Spleen (tissue), 11 donors: Measurements from ENCODE around the gene KCND2. TPM values are rescaled to one million over a fixed set of nuclear protein-coding genes. Genes with fewer than 3 reads are reported as not detected.

Experiments used
- DNase-seq: peaks from one replicate; pipeline ENCODE4 v3.0.0-alpha.2; 2020
- H3K27ac ChIP-seq, 8 donors: fragments of 200-600 bp; sonication (generic) in 7 of 8; 1 replicate in 4 of 8; 2 replicates in 4 of 8; pipeline versions ENCODE4 v1.5.0 to v1.8.0; 2016 to 2021; ENCODE audit warnings: inconsistent platforms in 4 of 8, mild to moderate bottlenecking in 4 of 8, moderate library complexity in 1 of 8
- H3K27me3 ChIP-seq, 7 donors: fragments of 200-600 bp; sonication (generic) in 6 of 7; replicated peaks in 1 of 7; 1 replicate in 4 of 7; 2 replicates in 3 of 7; pipeline versions ENCODE4 v1.5.0 to v1.8.0; 2016 to 2021; ENCODE audit warnings: inconsistent platforms in 3 of 7, mild to moderate bottlenecking in 1 of 7
- H3K36me3 ChIP-seq, 6 donors: fragments of 200-600 bp; sonication (generic) in 5 of 6; 1 replicate in 4 of 6; 2 replicates in 2 of 6; pipeline versions ENCODE4 v1.5.0 to v1.8.0; 2016 to 2021; ENCODE audit warnings: inconsistent platforms in 2 of 6
- H3K4me1 ChIP-seq, 6 donors: fragments of 200-600 bp; sonication (generic) in 5 of 6; 1 replicate in 3 of 6; 2 replicates in 3 of 6; pipeline versions ENCODE4 v1.5.0 to v1.8.0; 2016 to 2021; ENCODE audit warnings: inconsistent platforms in 3 of 6
- H3K4me3 ChIP-seq, 8 donors: fragments of 200-600 bp; sonication (generic) in 7 of 8; 1 replicate in 4 of 8; 2 replicates in 4 of 8; pipeline versions ENCODE4 v1.5.0 to v1.8.0; 2016 to 2021; ENCODE audit warnings: inconsistent platforms in 4 of 8, mild to moderate bottlenecking in 4 of 8, moderate library complexity in 2 of 8
- H3K9me3 ChIP-seq, 8 donors: fragments of 200-600 bp; sonication (generic) in 7 of 8; 1 replicate in 4 of 8; 2 replicates in 4 of 8; pipeline versions ENCODE4 v1.5.0 to v1.8.0; 2016 to 2021; ENCODE audit warnings: inconsistent platforms in 4 of 8
- POLR2A ChIP-seq, 3 donors: fragments of 450-650 bp; IDR thresholded peaks; one replicate each; pipeline ENCODE4 v1.5.1; 2017; ENCODE audit warnings: antibody characterized with exemption in 3 of 3, mild to moderate bottlenecking in 1 of 3
- POLR2AphosphoS5 ChIP-seq, 3 donors: sonication (generic); formaldehyde crosslinking; IDR thresholded peaks; one replicate each; pipeline ENCODE4 v1.5.1; 2017; ENCODE audit warnings: antibody characterized with exemption in 3 of 3
- WGBS, 5 donors: extraction: QIAGEN DNeasy Blood & Tissue Kit in 3 of 5; methylation state at CpG; one replicate each; pipeline versions ENCODE4 v1.1.5 to v1.1.7; 2013 to 2018; 5-methylcytosine and 5-hydroxymethylcytosine counted together
- intact Hi-C: fragments of 100-400 bp; cut with DNase I; formaldehyde crosslinking; loops from one replicate; pipeline ENCODE4 v1.15.0; 2023; ENCODE audit warnings: low total_unique reads
- polyA plus RNA-seq, 3 donors: library from polyadenylated mRNA; stranded (reverse); fragments of 200-250 nt; gene quantifications; one replicate each; pipeline ENCODE4 v1.2.1, GENCODE V29; 2013
- total RNA-seq, 7 donors: library from RNA; depleted of rRNA in 3 of 7; stranded (reverse); fragments of >200 nt in 3 of 7; fragmentation: NEBNext Ultra II Directional in 4 of 7; extraction: Animal tissue kit (Norgen Biotek cat#: 25700) in 4 of 7; gene quantifications; one replicate each; pipeline versions ENCODE4 v1.1.0 to v1.2.1, GENCODE V29; 2016 to 2021
- TF ChIP-seq, protein P1 (sequence below), 11 experiments: fragments of 200-600 bp in 7 of 11; fragments of 450-650 bp in 4 of 11; sonication (generic) in 4 of 11; IDR thresholded peaks in 8 of 11; conservative IDR thresholded peaks in 3 of 11; 1 replicate in 7 of 11; 2 replicates in 4 of 11; pipeline versions ENCODE4 v1.4.0 to v1.8.0; 2016 to 2021; ENCODE audit warnings: antibody characterized with exemption in 11 of 11, inconsistent platforms in 4 of 11, mild to moderate bottlenecking in 1 of 11
- donor health status: healthy with polysubstance abuse.
- donor health status: DM: no; HTN: no; CAD: no; lungs with moderate emphysema.
- donor health status: DM: no; HTN: no; CAD: no.
- donor health status: Bipolar disorder and iron deficiency.
- donor health status: healthy.
- donor health status: DM: no; HTN: no; CAD: no.
- donor health status: DM: yes; HTN: yes; CAD: no.

The KCND2 gene
- total and polyA plus RNA-seq, 10 donors, result 0.02 to 0.80 (median 0.26) TPM; not detected in 1

DNA sequence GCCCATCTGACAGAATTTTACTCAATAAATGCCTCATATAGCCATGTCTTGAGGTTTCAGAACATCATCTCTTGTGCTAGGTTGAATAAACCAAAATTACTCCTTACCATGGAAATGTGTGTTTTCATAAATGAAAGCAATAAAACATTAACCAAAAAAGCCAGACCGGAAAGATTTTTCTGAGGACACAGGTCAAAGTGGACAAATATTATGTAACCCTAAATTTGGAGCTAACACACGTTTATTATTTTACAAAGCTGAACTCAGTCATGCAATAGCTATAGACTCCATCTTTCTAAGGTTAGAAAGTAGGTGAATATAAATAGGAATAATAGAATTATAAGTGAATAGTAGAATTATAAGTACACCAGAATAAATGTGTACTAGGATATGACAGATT is 315.9 kb downstream of the KCND2 start:
- H3K36me3 ChIP-seq, result no peaks in the 10 kb centered on the region
- no peaks in the 10 kb centered on the region for H3K27me3 ChIP-seq
- H3K4me1 ChIP-seq, result no peaks in the 10 kb centered on the region
- DNase-seq, result no peak
- H3K27ac ChIP-seq, result no peak overlapping the region
- no peaks in the 10 kb centered on the region for H3K9me3 ChIP-seq
- TF ChIP-seq, protein P1, sequence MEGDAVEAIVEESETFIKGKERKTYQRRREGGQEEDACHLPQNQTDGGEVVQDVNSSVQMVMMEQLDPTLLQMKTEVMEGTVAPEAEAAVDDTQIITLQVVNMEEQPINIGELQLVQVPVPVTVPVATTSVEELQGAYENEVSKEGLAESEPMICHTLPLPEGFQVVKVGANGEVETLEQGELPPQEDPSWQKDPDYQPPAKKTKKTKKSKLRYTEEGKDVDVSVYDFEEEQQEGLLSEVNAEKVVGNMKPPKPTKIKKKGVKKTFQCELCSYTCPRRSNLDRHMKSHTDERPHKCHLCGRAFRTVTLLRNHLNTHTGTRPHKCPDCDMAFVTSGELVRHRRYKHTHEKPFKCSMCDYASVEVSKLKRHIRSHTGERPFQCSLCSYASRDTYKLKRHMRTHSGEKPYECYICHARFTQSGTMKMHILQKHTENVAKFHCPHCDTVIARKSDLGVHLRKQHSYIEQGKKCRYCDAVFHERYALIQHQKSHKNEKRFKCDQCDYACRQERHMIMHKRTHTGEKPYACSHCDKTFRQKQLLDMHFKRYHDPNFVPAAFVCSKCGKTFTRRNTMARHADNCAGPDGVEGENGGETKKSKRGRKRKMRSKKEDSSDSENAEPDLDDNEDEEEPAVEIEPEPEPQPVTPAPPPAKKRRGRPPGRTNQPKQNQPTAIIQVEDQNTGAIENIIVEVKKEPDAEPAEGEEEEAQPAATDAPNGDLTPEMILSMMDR (IDR thresholded peaks at IDR 0.05 in 8 of 11, conservative IDR thresholded peaks at IDR 0.05 in 3 of 11), result no peak
- TF ChIP-seq POLR2AphosphoS5 (IDR thresholded peaks at IDR 0.05), result no peak
- WGBS, 5 donors, result 60 to 78% (median 67%) methylated on average over 2 of the region's 2 CpGs
- intact Hi-C loops, result no loop called here
- H3K4me3 ChIP-seq, result no peak overlapping the region

DNA sequence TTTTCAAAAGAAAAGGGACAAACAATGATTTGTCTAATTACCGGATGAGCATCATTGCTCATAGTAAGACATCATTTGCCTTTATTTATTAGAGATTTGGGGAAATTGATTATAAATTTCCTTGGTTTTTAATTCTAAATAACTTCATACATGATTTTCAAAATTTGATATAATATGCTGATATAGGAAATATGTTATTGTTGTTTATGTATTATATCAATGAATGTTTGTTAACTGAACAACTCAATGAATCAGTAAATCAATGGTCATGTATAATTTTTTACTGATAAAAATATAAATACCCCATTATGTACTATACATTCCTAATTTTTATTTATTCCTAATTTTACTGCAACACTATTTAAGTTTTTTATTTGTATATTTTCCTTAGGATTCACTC is 327.6 kb downstream of the KCND2 start:
- no peaks in the 10 kb centered on the region for H3K27me3 ChIP-seq

DNA sequence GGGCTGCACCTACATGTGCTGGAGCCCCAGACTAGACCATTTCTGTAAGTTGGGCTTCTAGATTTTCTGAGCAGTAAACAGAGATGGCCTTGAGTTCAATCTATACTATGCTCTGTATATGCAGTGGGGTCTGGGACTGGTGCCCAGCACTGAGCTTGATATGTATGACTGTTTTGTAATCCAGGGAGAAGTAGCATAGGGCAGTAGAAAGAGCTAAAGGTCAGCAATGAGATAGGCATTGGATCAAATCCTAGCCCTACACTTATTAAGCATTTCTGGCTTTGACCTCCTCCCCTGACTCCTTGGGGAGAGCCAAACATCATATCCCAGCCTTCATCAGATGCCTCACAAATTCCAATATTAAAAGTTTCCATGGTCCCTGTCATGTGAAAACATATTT is 330.4 kb downstream of the KCND2 start:
- H3K27me3 ChIP-seq, result no peaks in the 10 kb centered on the region
- H3K9me3 ChIP-seq, result peaks cover 0 to 8% (median 0%) of the 10 kb centered on the region in 8 donors
- no peaks in the 10 kb centered on the region for H3K4me1 ChIP-seq
- H3K4me3 ChIP-seq, result no peak overlapping the region
- intact Hi-C loops, result no loop called here
- no peak for DNase-seq
- H3K27ac ChIP-seq, result no peak overlapping the region
- TF ChIP-seq POLR2A (IDR thresholded peaks at IDR 0.05) (no peak), POLR2AphosphoS5 (IDR thresholded peaks at IDR 0.05) (no peak)
- TF ChIP-seq, protein P1 (IDR thresholded peaks at IDR 0.05 in 8 of 11, conservative IDR thresholded peaks at IDR 0.05 in 3 of 11), result no peak
- H3K36me3 ChIP-seq, result no peaks in the 10 kb centered on the region

More for the DNA sequence above, 327.6 kb downstream of the KCND2 start:
- Histone ChIP-seq H3K4me3 (no peak overlapping the region), H3K4me1 (no peaks in the 10 kb centered on the region), H3K9me3 (no peaks in the 10 kb centered on the region), H3K27ac (no peak overlapping the region), H3K36me3 (no peaks in the 10 kb centered on the region)
- 93 to 98% (median 95%) methylated on average over 1 of the region's 1 CpG for WGBS, 5 donors
- intact Hi-C loops, result no loop called here
- no peak for TF ChIP-seq POLR2A (IDR thresholded peaks at IDR 0.05)
- TF ChIP-seq, protein P1 (IDR thresholded peaks at IDR 0.05 in 8 of 11, conservative IDR thresholded peaks at IDR 0.05 in 3 of 11), result no peak
- no peak for TF ChIP-seq POLR2AphosphoS5 (IDR thresholded peaks at IDR 0.05)
- no peak for DNase-seq

DNA sequence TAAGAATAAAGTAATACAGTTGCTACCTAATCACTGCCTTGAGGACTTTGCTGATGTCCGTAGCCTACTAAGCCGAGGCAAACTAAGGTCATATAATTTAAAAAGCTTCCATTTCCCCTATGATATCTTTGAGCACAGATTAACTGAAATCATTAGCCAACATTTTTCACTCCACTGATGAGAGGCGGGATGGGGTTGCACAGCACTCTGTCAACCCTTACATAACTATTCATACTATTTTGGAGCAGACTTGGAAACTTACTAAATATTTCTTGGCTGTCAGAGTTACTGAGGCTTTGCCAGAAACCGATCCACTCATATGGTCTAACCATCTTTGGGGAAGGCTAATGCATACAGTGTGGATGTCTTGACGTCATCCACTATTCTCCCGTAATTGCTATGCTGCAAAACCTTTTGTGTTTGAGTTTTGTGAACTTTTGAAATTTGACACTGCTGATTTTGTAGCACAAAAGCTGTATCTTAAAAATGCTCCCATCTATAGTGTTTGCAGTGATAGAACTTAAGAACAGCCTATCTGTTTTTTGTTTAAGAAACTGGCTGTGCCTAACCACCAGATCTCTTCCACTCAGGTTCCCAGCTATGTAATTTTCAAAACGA is 336.3 kb downstream of the KCND2 start:
- TF ChIP-seq POLR2A (IDR thresholded peaks at IDR 0.05), result no peak
- TF ChIP-seq POLR2AphosphoS5 (IDR thresholded peaks at IDR 0.05), result no peak
- TF ChIP-seq, protein P1 (IDR thresholded peaks at IDR 0.05 in 8 of 11, conservative IDR thresholded peaks at IDR 0.05 in 3 of 11), result no peak
- WGBS, 5 donors, result 66 to 84% (median 78%) methylated on average over 7 of the region's 7 CpGs
- Histone ChIP-seq H3K9me3 (peaks cover 0 to 8% (median 0%) of the 10 kb centered on the region in 8 donors), H3K27ac (no peak overlapping the region), H3K36me3 (no peaks in the 10 kb centered on the region), H3K27me3 (no peaks in the 10 kb centered on the region), H3K4me1 (no peaks in the 10 kb centered on the region), H3K4me3 (no peak overlapping the region)
- DNase-seq, result no peak
- intact Hi-C loops, result no loop called here
